Measurements from ENCODE around the gene CPA1.

Gene CPA1

GRCh38 chr7:130337410-130337971 is 42.8 kb upstream of the CPA1 start:
- ATAC-seq (ENCODE audit: low read depth) (no peak), DNase-seq (ENCODE audit: low spot score) (no peak)
- Histone ChIP-seq H3K27me3 (ENCODE audit: insufficient read depth, poor library complexity, severe bottlenecking) (no peaks in the 10 kb centered on the region), H3K27ac (ENCODE audit: poor library complexity, severe bottlenecking) (no peak overlapping the region), H3K36me3 (ENCODE audit: low read depth) (no peaks in the 10 kb centered on the region), H3K9me3 (ENCODE audit: severe bottlenecking) (no peaks in the 10 kb centered on the region), H3K4me3 (ENCODE audit: severe bottlenecking) (no peak overlapping the region), H3K4me1 (ENCODE audit: insufficient read depth, poor library complexity, severe bottlenecking) (no peaks in the 10 kb centered on the region)
- TF ChIP-seq CTCF (IDR thresholded peaks at IDR 0.05; ENCODE audit: poor library complexity, severe bottlenecking): no peak

- Histone ChIP-seq H3K4me3 (ENCODE audit: severe bottlenecking) (no peak overlapping the region), H3K36me3 (ENCODE audit: low read depth) (no peaks in the 10 kb centered on the region), H3K9me3 (ENCODE audit: severe bottlenecking) (no peaks in the 10 kb centered on the region), H3K27ac (ENCODE audit: poor library complexity, severe bottlenecking) (no peak overlapping the region), H3K4me1 (ENCODE audit: insufficient read depth, poor library complexity, severe bottlenecking) (no peaks in the 10 kb centered on the region), H3K27me3 (ENCODE audit: insufficient read depth, poor library complexity, severe bottlenecking) (no peaks in the 10 kb centered on the region)
- ATAC-seq (ENCODE audit: low read depth) (no peak), DNase-seq (ENCODE audit: low spot score) (no peak)
- no peak for TF ChIP-seq CTCF (IDR thresholded peaks at IDR 0.05; ENCODE audit: poor library complexity, severe bottlenecking)
Observed at GRCh38 chr7:130338233-130338632, 42.1 kb upstream of the CPA1 start.

- Histone ChIP-seq H3K27ac (ENCODE audit: poor library complexity, severe bottlenecking) (no peak overlapping the region), H3K36me3 (ENCODE audit: low read depth) (no peaks in the 10 kb centered on the region), H3K4me1 (ENCODE audit: insufficient read depth, poor library complexity, severe bottlenecking) (no peaks in the 10 kb centered on the region), H3K9me3 (ENCODE audit: severe bottlenecking) (no peaks in the 10 kb centered on the region), H3K4me3 (ENCODE audit: severe bottlenecking) (no peak overlapping the region), H3K27me3 (ENCODE audit: insufficient read depth, poor library complexity, severe bottlenecking) (no peaks in the 10 kb centered on the region)
- ATAC-seq (ENCODE audit: low read depth) (no peak), DNase-seq (ENCODE audit: low spot score) (no peak)
- no peak for TF ChIP-seq CTCF (IDR thresholded peaks at IDR 0.05; ENCODE audit: poor library complexity, severe bottlenecking)
Observed at GRCh38 chr7:130341882-130342281, 38.4 kb upstream of the CPA1 start.

- Histone ChIP-seq H3K36me3 (ENCODE audit: low read depth) (no peaks in the 10 kb centered on the region), H3K27me3 (ENCODE audit: insufficient read depth, poor library complexity, severe bottlenecking) (no peaks in the 10 kb centered on the region), H3K4me3 (ENCODE audit: severe bottlenecking) (no peak overlapping the region), H3K27ac (ENCODE audit: poor library complexity, severe bottlenecking) (no peak overlapping the region), H3K4me1 (ENCODE audit: insufficient read depth, poor library complexity, severe bottlenecking) (no peaks in the 10 kb centered on the region), H3K9me3 (ENCODE audit: severe bottlenecking) (no peaks in the 10 kb centered on the region)
- no peak for DNase-seq (ENCODE audit: low spot score)
- no peak for TF ChIP-seq CTCF (IDR thresholded peaks at IDR 0.05; ENCODE audit: poor library complexity, severe bottlenecking)
- ATAC-seq (ENCODE audit: low read depth): no peak
Observed at GRCh38 chr7:130342701-130343380, 37.5 kb upstream of the CPA1 start.

- H3K4me3 ChIP-seq (ENCODE audit: severe bottlenecking): no peak within 1 kb of the TSS
- no peaks in the 10 kb centered on the region for H3K9me3 ChIP-seq (ENCODE audit: severe bottlenecking)
- no peaks in the 10 kb centered on the region for H3K27me3 ChIP-seq (ENCODE audit: insufficient read depth, poor library complexity, severe bottlenecking)
- no peak for TF ChIP-seq CTCF (IDR thresholded peaks at IDR 0.05; ENCODE audit: poor library complexity, severe bottlenecking)
- H3K36me3 ChIP-seq (ENCODE audit: low read depth): no peaks in the 10 kb centered on the region
- ATAC-seq (ENCODE audit: low read depth): no peak
- DNase-seq (ENCODE audit: low spot score): no peak
- H3K27ac ChIP-seq (ENCODE audit: poor library complexity, severe bottlenecking): no peak within 1 kb of the TSS
- no peaks in the 10 kb centered on the region for H3K4me1 ChIP-seq (ENCODE audit: insufficient read depth, poor library complexity, severe bottlenecking)
Observed at GRCh38 chr7:130344271-130344866, 35.9 kb upstream of the CPA1 start, which contains the start of gene CPA5. CPA5 (plus strand) TSS chr7:130344816; CDS start chr7:130346486, 1,670 bp downstream.

Data from RWPE2 (cell line).